HCT116 (cell line): ENCODE data around the gene CTSV. TPM values are rescaled to one million over a fixed set of nuclear protein-coding genes. Genes with fewer than 3 reads are reported as not detected.

Source experiments
- ATAC-seq: fragments of 200-7000 bp; cut with Tn5 transposase; 2 replicates; pipeline ENCODE4 v1.9.1; 2020; ENCODE audit warnings: mild to moderate bottlenecking, moderate library complexity
- BruUV-seq: library from RNA; stranded (reverse); fragments of 400-500 nt; replicated peaks from 2 replicates; lab custom pipeline; 2021; lab: Mats Ljungman, UMichigan
- CTCF ChIA-PET: fragments of 300-600 bp; sonication (Branson Sonifier 250); formaldehyde crosslinking; loops from one replicate; lab custom pipeline; 2021; ENCODE audit warnings: antibody characterized with exemption; lab: Charles Lee
- POLR2A ChIA-PET: fragments of 300-600, 350-600 bp; sonication (Branson Sonifier 250); formaldehyde crosslinking; loops from one replicate; lab custom pipeline; 2021; ENCODE audit warnings: antibody characterized with exemption; lab: Charles Lee
- RAD21 ChIA-PET, 2 experiments: fragments of 300-600 bp; sonication (Branson Sonifier 250); formaldehyde crosslinking; loops; one replicate each; lab custom pipeline; 2023; ENCODE audit warnings: low total read pairs in 2 of 2; ENCODE audit not compliant: uncharacterized antibody in 2 of 2, unreplicated experiment in 2 of 2, low non-redundant PET in 1 of 2; lab: Charles Lee
- DNase-seq: peaks from one replicate; pipeline ENCODE4 v3.0.0-alpha.2; 2010; ENCODE audit warnings: low read depth, low spot score
- H2AFZ ChIP-seq: fragments of 200-600 bp; shearing (Covaris generic), sonication (generic); 2 replicates; pipeline ENCODE4 v1.6.1; 2017; ENCODE audit warnings: low read depth, mixed run types, mixed read lengths, antibody characterized with exemption, low read length; ENCODE audit not compliant: poor library complexity, severe bottlenecking
- H3K27ac ChIP-seq: 2 replicates; pipeline ENCODE4 v1.5.1; 2012; ENCODE audit warnings: low read depth, low read length
- H3K27me3 ChIP-seq: fragments of 200-600 bp; sonication (generic); 2 replicates; pipeline ENCODE4 v1.6.1; 2016; ENCODE audit warnings: mixed run types, low read length, mixed read lengths; ENCODE audit not compliant: insufficient read depth
- H3K36me3 ChIP-seq, 2 experiments: fragments of 200-500 bp in 1 of 2; fragments of 200-600 bp in 1 of 2; sonication (Bioruptor generic) in 1 of 2; sonication (generic) in 1 of 2; 2 replicates each; pipeline versions ENCODE4 v1.5.1 to v1.6.1; 2014 to 2016; ENCODE audit warnings: low read length in 2 of 2, inconsistent platforms in 1 of 2, mixed read lengths in 1 of 2, mixed run types in 1 of 2; ENCODE audit not compliant: insufficient read depth in 2 of 2, control insufficient read depth in 1 of 2
- H3K4me1 ChIP-seq, 2 experiments: fragments of 200-600 bp in 1 of 2; sonication (generic) in 1 of 2; 2 replicates each; pipeline versions ENCODE4 v1.5.1 to v1.6.1; 2012 to 2017; ENCODE audit warnings: low read length in 2 of 2, inconsistent platforms in 1 of 2, mild to moderate bottlenecking in 1 of 2, mixed read lengths in 1 of 2, mixed run types in 1 of 2, moderate library complexity in 1 of 2; ENCODE audit not compliant: insufficient read depth in 2 of 2, control insufficient read depth in 1 of 2
- H3K4me2 ChIP-seq: fragments of 200-600 bp; sonication (generic); 2 replicates; pipeline ENCODE4 v1.6.1; 2017; ENCODE audit warnings: mixed run types, low read length, mixed read lengths
- H3K4me3 ChIP-seq, 2 experiments: fragments of 200-600 bp in 1 of 2; sonication (generic) in 1 of 2; replicated peaks in 1 of 2; 2 replicates each; pipeline ENCODE4 v1.5.1; 2011 to 2016; ENCODE audit warnings: low read length in 2 of 2, control low read depth in 1 of 2, low read depth in 1 of 2, mild to moderate bottlenecking in 1 of 2, mixed read lengths in 1 of 2, mixed run types in 1 of 2
- H3K79me2 ChIP-seq: fragments of 200-600 bp; sonication (generic); 2 replicates; pipeline ENCODE4 v1.6.1; 2017; ENCODE audit warnings: mild to moderate bottlenecking, mixed run types, low read length, moderate library complexity, mixed read lengths; ENCODE audit not compliant: insufficient read depth
- H3K9ac ChIP-seq: fragments of 200-600 bp; sonication (generic); 2 replicates; pipeline ENCODE4 v1.6.1; 2016; ENCODE audit warnings: low read length, mixed read lengths
- H3K9me2 ChIP-seq: fragments of 200-600 bp; sonication (generic), shearing (Covaris generic); 2 replicates; pipeline ENCODE4 v1.6.1; 2017; ENCODE audit warnings: mixed run types, mild to moderate bottlenecking, moderate library complexity; ENCODE audit not compliant: insufficient read depth
- H3K9me3 ChIP-seq, 2 experiments: fragments of 200-500 bp in 1 of 2; fragments of 200-600 bp in 1 of 2; sonication (Bioruptor generic) in 1 of 2; sonication (generic) in 1 of 2; 2 replicates each; pipeline ENCODE4 v1.6.1; 2014 to 2017; ENCODE audit warnings: low read length in 2 of 2, mixed read lengths in 2 of 2, inconsistent platforms in 1 of 2, low read depth in 1 of 2, mild to moderate bottlenecking in 1 of 2, mixed run types in 1 of 2, moderate library complexity in 1 of 2; ENCODE audit not compliant: control insufficient read depth in 1 of 2, insufficient read depth in 1 of 2
- H4K20me1 ChIP-seq: fragments of 200-600 bp; sonication (generic), shearing (Covaris generic); 2 replicates; pipeline ENCODE4 v1.6.1; 2017; ENCODE audit warnings: mixed run types, mild to moderate bottlenecking, moderate library complexity; ENCODE audit not compliant: insufficient read depth
- CBX3 ChIP-seq: IDR thresholded peaks from 2 replicates; pipeline ENCODE4 v1.6.1; 2012; ENCODE audit warnings: low read depth
- FOSL1 ChIP-seq: IDR thresholded peaks from 2 replicates; pipeline ENCODE4 v1.6.1; 2012; ENCODE audit warnings: low read depth
- JUND ChIP-seq: IDR thresholded peaks from 2 replicates; pipeline ENCODE4 v1.6.1; 2012
- SIN3A ChIP-seq: IDR thresholded peaks from 2 replicates; pipeline ENCODE4 v1.6.1; 2012; ENCODE audit warnings: low read depth
- SP1 ChIP-seq: IDR thresholded peaks from 2 replicates; pipeline ENCODE4 v1.6.1; 2012; ENCODE audit warnings: low read depth
- TCF7L2 ChIP-seq: IDR thresholded peaks from 2 replicates; pipeline ENCODE4 v1.7.0; 2011; ENCODE audit warnings: borderline replicate concordance, inconsistent platforms; ENCODE audit not compliant: insufficient read depth, insufficient read length; ENCODE audit errors: extremely low read depth
- intact Hi-C: fragments of 100-400 bp; cut with micrococcal nuclease; formaldehyde crosslinking; loops from 2 replicates; pipeline ENCODE4 v1.10.0; 2022
- total RNA-seq: library from RNA; stranded (reverse); gene quantifications from one replicate; pipeline ENCODE4 v1.2.1, GENCODE V29; 2021; ENCODE audit not compliant: unreplicated experiment
- TF ChIP-seq, protein P1 (sequence below), 3 experiments: fragments of 200-600 bp in 1 of 3; sonication (generic) in 1 of 3; IDR thresholded peaks in 2 of 3; conservative IDR thresholded peaks in 1 of 3; 2 replicates each; pipeline ENCODE4 v1.5.1; 2012 to 2017; ENCODE audit warnings: low read depth in 2 of 3, low read length in 2 of 3, antibody characterized with exemption in 1 of 3, borderline replicate concordance in 1 of 3, control low read depth in 1 of 3, mild to moderate bottlenecking in 1 of 3, mixed read lengths in 1 of 3, mixed run types in 1 of 3, moderate library complexity in 1 of 3; ENCODE audit not compliant: insufficient read depth in 1 of 3

Gene CTSV
- total RNA-seq, 1 experiment from 2014 or later = 15.5 TPM

DNA sequence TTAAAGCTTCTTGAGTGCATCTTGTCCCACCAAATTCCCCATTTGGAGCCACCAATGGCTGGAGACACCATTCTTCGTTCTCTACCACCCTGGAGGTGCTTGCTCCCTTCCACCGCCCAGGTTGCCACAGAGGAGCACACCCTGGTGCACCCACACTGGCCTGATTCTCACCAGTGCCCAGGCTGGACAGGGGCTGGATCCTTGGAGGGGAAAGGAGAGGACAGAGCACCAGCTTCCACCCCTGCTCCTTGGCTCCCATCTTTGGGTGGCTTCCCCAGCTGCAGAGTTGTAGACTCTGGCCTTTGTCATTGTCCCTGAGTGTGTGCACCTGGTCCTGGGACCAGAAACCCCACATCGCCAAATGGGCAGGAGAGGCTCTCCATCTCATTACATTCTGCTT is 21.9 kb upstream of the CTSV start:
- H3K27ac ChIP-seq = no peak overlapping the region
- peaks cover 5 to 24% of the 10 kb centered on the region in 2 experiments; a peak in 3 of 4 replicates for H3K4me1 ChIP-seq
- RAD21 ChIA-PET = no interaction called here
- no peaks in the 10 kb centered on the region for H3K9me3 ChIP-seq
- no peak overlapping the region for H3K4me2 ChIP-seq
- intact Hi-C loops = no loop called here
- H3K36me3 ChIP-seq = no peaks in the 10 kb centered on the region
- POLR2A ChIA-PET = no interaction called here
- no peak for TF ChIP-seq SIN3A
- TF ChIP-seq, protein P1, sequence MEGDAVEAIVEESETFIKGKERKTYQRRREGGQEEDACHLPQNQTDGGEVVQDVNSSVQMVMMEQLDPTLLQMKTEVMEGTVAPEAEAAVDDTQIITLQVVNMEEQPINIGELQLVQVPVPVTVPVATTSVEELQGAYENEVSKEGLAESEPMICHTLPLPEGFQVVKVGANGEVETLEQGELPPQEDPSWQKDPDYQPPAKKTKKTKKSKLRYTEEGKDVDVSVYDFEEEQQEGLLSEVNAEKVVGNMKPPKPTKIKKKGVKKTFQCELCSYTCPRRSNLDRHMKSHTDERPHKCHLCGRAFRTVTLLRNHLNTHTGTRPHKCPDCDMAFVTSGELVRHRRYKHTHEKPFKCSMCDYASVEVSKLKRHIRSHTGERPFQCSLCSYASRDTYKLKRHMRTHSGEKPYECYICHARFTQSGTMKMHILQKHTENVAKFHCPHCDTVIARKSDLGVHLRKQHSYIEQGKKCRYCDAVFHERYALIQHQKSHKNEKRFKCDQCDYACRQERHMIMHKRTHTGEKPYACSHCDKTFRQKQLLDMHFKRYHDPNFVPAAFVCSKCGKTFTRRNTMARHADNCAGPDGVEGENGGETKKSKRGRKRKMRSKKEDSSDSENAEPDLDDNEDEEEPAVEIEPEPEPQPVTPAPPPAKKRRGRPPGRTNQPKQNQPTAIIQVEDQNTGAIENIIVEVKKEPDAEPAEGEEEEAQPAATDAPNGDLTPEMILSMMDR (IDR thresholded peaks at IDR 0.05 in 2 of 3, conservative IDR thresholded peaks at IDR 0.05 in 1 of 3; ENCODE audit: borderline replicate concordance in 1 of 3, insufficient read depth in 1 of 3, low read depth in 2 of 3, low read length in 2 of 3) = no peak
- TF ChIP-seq FOSL1 = no peak
- TF ChIP-seq, all 23 proteins: peak for 0
- no peaks in the 10 kb centered on the region for H4K20me1 ChIP-seq
- no peak for ATAC-seq
- no peak overlapping the region for H2AFZ ChIP-seq
- H3K27me3 ChIP-seq = no peaks in the 10 kb centered on the region
- no TSS peak for BruUV-seq
- no peak for DNase-seq
- no peak overlapping the region for H3K4me3 ChIP-seq
- H3K9ac ChIP-seq = no peak overlapping the region
- CTCF ChIA-PET = no interaction called here
- H3K9me2 ChIP-seq = no peaks in the 10 kb centered on the region
- no peaks in the 10 kb centered on the region for H3K79me2 ChIP-seq

DNA sequence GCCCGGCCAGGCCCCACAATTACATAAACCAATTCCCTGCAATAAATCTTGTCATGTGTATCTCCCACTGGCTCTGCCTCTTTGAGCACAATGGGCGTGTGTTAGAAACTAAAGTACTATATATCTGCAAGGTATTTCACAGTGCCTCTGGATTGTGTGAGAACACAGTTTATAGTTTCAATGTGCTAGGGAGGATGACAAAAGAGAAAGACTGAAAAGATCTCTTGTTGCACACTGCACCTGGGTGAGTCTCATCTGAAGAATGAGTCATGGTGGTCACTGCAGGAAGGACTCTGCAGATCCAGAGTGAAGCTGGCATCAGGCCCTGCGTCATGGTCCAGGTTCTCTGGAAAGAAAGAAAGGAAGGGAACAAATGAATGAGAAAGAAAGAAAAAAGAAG is 20.7 kb upstream of the CTSV start:
- ATAC-seq (peak; percentile 73), DNase-seq (peak; percentile 23)
- no TSS peak for BruUV-seq
- Histone ChIP-seq H3K9me2 (no peaks in the 10 kb centered on the region), H4K20me1 (no peaks in the 10 kb centered on the region), H2AFZ (peak overlapping the region; percentile 89), H3K36me3 (no peaks in the 10 kb centered on the region), H3K79me2 (no peaks in the 10 kb centered on the region), H3K9me3 (no peaks in the 10 kb centered on the region), H3K27me3 (no peaks in the 10 kb centered on the region), H3K4me2 (peak overlapping the region; percentile 51), H3K4me1 (peaks cover 5 to 24% of the 10 kb centered on the region in 2 experiments; a peak in 3 of 4 replicates), H3K9ac (no peak overlapping the region), H3K4me3 (no peak overlapping the region), H3K27ac (no peak overlapping the region)
- TF ChIP-seq JUND = peak; percentile 78
- peak; percentile 38; the same call in 1 of the 2 replicates for TF ChIP-seq SP1
- peak; percentile 57 for TF ChIP-seq CBX3
- TF ChIP-seq FOSL1 = peak; percentile 78
- no peak for TF ChIP-seq TCF7L2
- POLR2A ChIA-PET = no interaction called here
- RAD21 ChIA-PET = no interaction called here
- intact Hi-C loops = no loop called here
- CTCF ChIA-PET = no interaction called here
